Prostate gland (tissue), 2 donors: Measurements from ENCODE around the gene ELP1. TPM values are rescaled to one million over a fixed set of nuclear protein-coding genes. Genes with fewer than 3 reads are reported as not detected.
"Not testable (repeated sequence)": the region's sequence is repeated elsewhere in the genome, so short reads cannot be mapped to it uniquely, and the experiment has no call there.

Experiments
- DNase-seq: peaks from one replicate; pipeline ENCODE4 v3.0.0-alpha.2; 2019; ENCODE audit warnings: low spot score
- H3K27ac ChIP-seq, 2 donors: fragments of 200-600 bp; sonication (generic); 2 replicates each; pipeline ENCODE4 v1.5.1; 2017 to 2019
- H3K27me3 ChIP-seq: fragments of 200-600 bp; sonication (generic); replicated peaks from 2 replicates; pipeline ENCODE4 v1.5.1; 2019; ENCODE audit not compliant: insufficient read depth
- H3K36me3 ChIP-seq, 2 donors: fragments of 200-600 bp; sonication (generic); 1 replicate in 1 of 2; 2 replicates in 1 of 2; pipeline versions ENCODE4 v1.5.1 to v1.8.1; 2017 to 2019
- H3K4me1 ChIP-seq: fragments of 200-600 bp; sonication (generic); replicated peaks from 2 replicates; pipeline ENCODE4 v1.5.1; 2019
- H3K4me3 ChIP-seq, 2 donors: fragments of 200-600 bp; sonication (generic); 2 replicates each; pipeline ENCODE4 v1.5.1; 2017 to 2019
- H3K9me3 ChIP-seq: fragments of 200-600 bp; sonication (generic); 2 replicates; pipeline ENCODE4 v1.5.1; 2017
- CTCF ChIP-seq, 4 experiments: fragments of 200-600 bp in 2 of 4; fragments of 450-650 bp in 2 of 4; sonication (generic) in 2 of 4; IDR thresholded peaks; 1 replicate in 3 of 4; 2 replicates in 1 of 4; pipeline ENCODE4 v1.5.1; 2016 to 2019; ENCODE audit warnings: antibody characterized with exemption in 4 of 4, mild to moderate bottlenecking in 2 of 4, moderate library complexity in 2 of 4
- POLR2A ChIP-seq: fragments of 450-650 bp; IDR thresholded peaks from one replicate; pipeline ENCODE4 v1.6.1; 2016; ENCODE audit warnings: antibody characterized with exemption, mild to moderate bottlenecking
- POLR2AphosphoS5 ChIP-seq: sonication (generic); formaldehyde crosslinking; IDR thresholded peaks from one replicate; pipeline ENCODE4 v1.6.1; 2017; ENCODE audit warnings: antibody characterized with exemption
- WGBS: methylation state at CpG from one replicate; pipeline ENCODE4 v1.1.5; 2018; 5-methylcytosine and 5-hydroxymethylcytosine counted together
- intact Hi-C: fragments of 100-400 bp; cut with DNase I; formaldehyde crosslinking; loops from one replicate; pipeline ENCODE4 v1.14.2; 2022
- total RNA-seq, 2 donors: library from RNA; depleted of rRNA; stranded (reverse); fragments of >200 nt; gene quantifications; one replicate each; pipeline ENCODE4 v1.1.0, GENCODE V29; 2016

Gene ELP1
- total RNA-seq, 2 donors from 2014 or later = 18.4 to 30.3 TPM

- H3K27me3 ChIP-seq = no peaks in the 10 kb centered on the region
- no peak for DNase-seq
- H3K9me3 ChIP-seq = no peaks in the 10 kb centered on the region
- intact Hi-C loops = no loop called here
- H3K4me3 ChIP-seq = no peak overlapping the region
- H3K27ac ChIP-seq = no peak overlapping the region
- TF ChIP-seq POLR2A (no peak), CTCF (IDR thresholded peaks at IDR 0.05) (no peak), POLR2AphosphoS5 (no peak)
- no peaks in the 10 kb centered on the region for H3K4me1 ChIP-seq
- 84% methylated on average over 2 of the region's 2 CpGs for WGBS
- peaks cover 0 to 8% of the 10 kb centered on the region in 2 donors for H3K36me3 ChIP-seq
Measured at GRCh38 chr9:108897324-108898096, 36.4 kb downstream of the ELP1 start.

DNA sequence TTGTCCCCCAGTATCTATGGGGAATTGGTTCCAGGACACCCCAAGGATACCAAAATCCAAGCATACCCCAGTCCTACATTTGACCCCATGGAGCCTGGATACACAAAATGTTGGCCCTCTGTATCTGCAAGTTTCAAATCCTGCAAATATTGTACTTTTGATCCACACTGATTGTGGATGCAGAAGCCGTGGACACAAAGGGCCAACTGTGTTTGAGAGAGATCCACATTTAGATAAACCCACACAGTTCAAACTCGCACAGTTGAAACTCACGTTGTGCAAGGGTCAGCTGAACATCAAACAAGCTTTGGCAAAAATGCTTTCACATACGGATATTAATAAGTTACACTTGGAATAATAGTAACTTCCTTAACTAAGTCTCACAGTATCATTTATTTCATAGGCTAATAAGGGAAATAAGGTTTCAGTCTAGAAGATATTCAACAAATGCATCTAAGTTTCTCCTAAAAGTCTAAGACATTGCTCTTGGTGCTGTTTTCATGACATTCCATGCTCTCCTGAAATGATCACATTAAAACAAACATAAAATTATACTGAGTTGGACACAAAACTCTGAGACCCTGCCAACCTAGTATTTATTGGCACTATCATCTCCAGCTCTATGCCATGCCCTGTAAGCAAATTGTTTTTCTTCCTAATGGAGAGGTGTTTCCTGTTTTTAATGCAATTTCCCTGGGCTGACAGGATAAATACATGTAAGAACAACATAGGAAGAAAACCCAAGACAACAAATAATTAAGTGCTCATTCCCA lies 39.5 kb downstream of the ELP1 start:
- intact Hi-C loops = no loop called here
- H3K4me1 ChIP-seq = no peaks in the 10 kb centered on the region
- peaks cover 0 to 9% of the 10 kb centered on the region in 2 donors for H3K36me3 ChIP-seq
- no peak for DNase-seq
- WGBS = 57% methylated on average over 4 of the region's 4 CpGs
- H3K27me3 ChIP-seq = no peaks in the 10 kb centered on the region
- TF ChIP-seq POLR2A (no peak), POLR2AphosphoS5 (no peak), CTCF (IDR thresholded peaks at IDR 0.05) (no peak)
- H3K27ac ChIP-seq = no peak overlapping the region
- H3K4me3 ChIP-seq = no peak overlapping the region
- H3K9me3 ChIP-seq = no peaks in the 10 kb centered on the region

GRCh38 chr9:108889649-108890067 lies 44.3 kb downstream of the ELP1 start:
- no peak for TF ChIP-seq POLR2AphosphoS5
- TF ChIP-seq CTCF (IDR thresholded peaks at IDR 0.05) = no peak
- TF ChIP-seq POLR2A = no peak
- H3K36me3 ChIP-seq = peaks cover 0 to 9% of the 10 kb centered on the region in 2 donors
- no peaks in the 10 kb centered on the region for H3K27me3 ChIP-seq
- no peak for DNase-seq
- no peaks in the 10 kb centered on the region for H3K9me3 ChIP-seq
- 65% methylated on average over 4 of the region's 4 CpGs for WGBS
- intact Hi-C loops = no loop called here
- no peak overlapping the region for H3K27ac ChIP-seq
- H3K4me1 ChIP-seq = no peaks in the 10 kb centered on the region
- H3K4me3 ChIP-seq = no peak overlapping the region

GRCh38 chr9:108886594-108887271 lies 47.2 kb downstream of the ELP1 start:
- intact Hi-C loops = not testable (repeated sequence)
- WGBS = 89% methylated on average over 3 of the region's 3 CpGs

GRCh38 chr9:108885643-108886348 lies 48.1 kb downstream of the ELP1 start:
- Histone ChIP-seq H3K36me3 (no peaks in the 10 kb centered on the region), H3K27me3 (no peaks in the 10 kb centered on the region), H3K9me3 (no peaks in the 10 kb centered on the region), H3K4me3 (no peak overlapping the region), H3K27ac (no peak overlapping the region), H3K4me1 (no peaks in the 10 kb centered on the region)
- no peak for DNase-seq
- 43% methylated on average over 1 of the region's 1 CpG for WGBS
- no peak for TF ChIP-seq POLR2AphosphoS5
- TF ChIP-seq POLR2A = no peak
- TF ChIP-seq CTCF (IDR thresholded peaks at IDR 0.05) = no peak
- intact Hi-C loops = no loop called here

More at GRCh38 chr9:108886594-108887271, 47.2 kb downstream of the ELP1 start:
- not testable (repeated sequence) for H3K27me3 ChIP-seq, DNase-seq, H3K9me3 ChIP-seq, H3K36me3 ChIP-seq, H3K4me1 ChIP-seq, H3K27ac ChIP-seq, H3K4me3 ChIP-seq
